GM19452 (cell line): ENCODE data around the gene CCNG2.

Experiments used
- ATAC-seq: cut with Tn5 transposase; IDR thresholded peaks from one replicate; pipeline ENCODE4 v1.9.1; 2021; ENCODE audit not compliant: unreplicated experiment

The CCNG2 gene

GRCh38 chr4:77174426-77174825 is 17.4 kb downstream of the CCNG2 start:
- ATAC-seq = no peak

- ATAC-seq = no peak
These were observed 18.2 kb downstream of the CCNG2 start for GRCh38 chr4:77175201-77175611.

- no peak for ATAC-seq
These were observed 19.6 kb downstream of the CCNG2 start for GRCh38 chr4:77176640-77177039.

GRCh38 chr4:77177199-77177598 is 20.2 kb downstream of the CCNG2 start:
- ATAC-seq = no peak

GRCh38 chr4:77178560-77178959 is 21.6 kb downstream of the CCNG2 start:
- ATAC-seq = no peak

- ATAC-seq = no peak
These were observed 22.5 kb downstream of the CCNG2 start for GRCh38 chr4:77179519-77179918.

GRCh38 chr4:77181720-77182119 is 24.7 kb downstream of the CCNG2 start:
- no peak for ATAC-seq

GRCh38 chr4:77183777-77184420 is 26.9 kb downstream of the CCNG2 start:
- ATAC-seq = no peak

- no peak for ATAC-seq
These were observed 28.0 kb downstream of the CCNG2 start for GRCh38 chr4:77184974-77185373.

GRCh38 chr4:77185686-77186085 is 28.7 kb downstream of the CCNG2 start:
- no peak for ATAC-seq

GRCh38 chr4:77187322-77187721 is 30.3 kb downstream of the CCNG2 start:
- ATAC-seq = no peak

GRCh38 chr4:77188498-77189220 is 31.7 kb downstream of the CCNG2 start:
- ATAC-seq = no peak

- ATAC-seq = no peak
These were observed 32.4 kb downstream of the CCNG2 start for GRCh38 chr4:77189412-77189811.

GRCh38 chr4:77190053-77190452 is 33.0 kb downstream of the CCNG2 start:
- ATAC-seq = no peak

- no peak for ATAC-seq
These were observed 36.0 kb downstream of the CCNG2 start for GRCh38 chr4:77193046-77193445.

GRCh38 chr4:77193511-77194102 is 36.6 kb downstream of the CCNG2 start:
- ATAC-seq = peak; percentile 91

- no peak for ATAC-seq
These were observed 37.4 kb downstream of the CCNG2 start for GRCh38 chr4:77194366-77194765.

- no peak for ATAC-seq
These were observed 38.0 kb downstream of the CCNG2 start for GRCh38 chr4:77194989-77195388.

- ATAC-seq = peak; percentile 55
These were observed 39.9 kb downstream of the CCNG2 start for GRCh38 chr4:77196866-77197265.

GRCh38 chr4:77197361-77197760 is 40.4 kb downstream of the CCNG2 start:
- ATAC-seq = no peak

- ATAC-seq = no peak
These were observed 40.8 kb downstream of the CCNG2 start for GRCh38 chr4:77197831-77198230.

- ATAC-seq = no peak
These were observed 42.3 kb downstream of the CCNG2 start for GRCh38 chr4:77199276-77199675.
